CD4-positive, alpha-beta T cell treated with Interleukin-4 for 4 hours (primary cell): ENCODE results near the gene C1GALT1C1L.
"Not testable (repeated sequence)": the region's sequence is repeated elsewhere in the genome, so short reads cannot be mapped to it uniquely, and the experiment has no call there.

ENCODE experiments used
- DNase-seq: peaks from one replicate; pipeline ENCODE4 v3.0.0-alpha.2; 2020

Gene C1GALT1C1L

GRCh38 chr2:43648994-43649701 lies 27.1 kb downstream of the C1GALT1C1L start:
- no peak for DNase-seq

DNA sequence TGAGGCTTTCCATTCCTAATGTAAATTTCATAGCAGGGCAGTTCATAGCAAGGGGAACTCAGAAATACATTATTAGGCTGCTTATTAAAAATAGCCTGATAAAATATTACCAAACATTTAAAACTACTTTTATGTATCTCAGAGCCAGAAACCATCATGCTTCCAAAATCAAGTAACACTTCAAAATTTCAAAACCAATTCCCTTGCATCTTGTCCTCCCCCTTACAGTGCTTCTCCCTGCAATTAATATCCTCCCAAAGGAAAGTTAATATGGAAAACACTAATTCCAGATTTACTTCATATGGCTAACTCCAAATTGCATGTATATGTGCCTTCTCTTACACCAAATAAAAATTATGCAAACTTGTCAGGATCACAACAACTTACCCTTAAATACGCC lies 32.5 kb downstream of the C1GALT1C1L start:
- DNase-seq: no peak

DNA sequence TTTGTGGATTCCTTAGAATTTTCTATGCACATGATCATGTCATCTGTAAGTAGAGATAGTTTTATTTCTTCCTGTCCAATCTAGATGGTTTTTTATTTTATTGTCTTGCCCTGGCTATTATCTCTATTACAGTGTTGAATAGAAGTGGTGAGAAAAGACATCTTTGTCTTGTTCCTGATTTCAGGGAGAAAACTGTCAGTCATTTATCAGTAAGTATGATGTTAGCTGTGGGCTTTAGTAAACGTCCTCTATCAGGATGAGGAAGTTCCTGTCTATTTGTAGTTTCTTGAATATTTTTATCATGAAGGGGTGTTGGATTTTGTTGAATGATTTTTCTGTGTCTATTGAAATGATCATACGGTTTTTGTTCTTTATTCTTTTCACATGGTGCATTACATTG lies 33.9 kb downstream of the C1GALT1C1L start:
- DNase-seq: no peak

GRCh38 chr2:43637030-43637803 lies 39.0 kb downstream of the C1GALT1C1L start, which contains the start of gene PLEKHH2:
PLEKHH2 (plus strand) TSS chr2:43637260; CDS start chr2:43644674, 7,414 bp downstream.
- peak; percentile 68 for DNase-seq

DNA sequence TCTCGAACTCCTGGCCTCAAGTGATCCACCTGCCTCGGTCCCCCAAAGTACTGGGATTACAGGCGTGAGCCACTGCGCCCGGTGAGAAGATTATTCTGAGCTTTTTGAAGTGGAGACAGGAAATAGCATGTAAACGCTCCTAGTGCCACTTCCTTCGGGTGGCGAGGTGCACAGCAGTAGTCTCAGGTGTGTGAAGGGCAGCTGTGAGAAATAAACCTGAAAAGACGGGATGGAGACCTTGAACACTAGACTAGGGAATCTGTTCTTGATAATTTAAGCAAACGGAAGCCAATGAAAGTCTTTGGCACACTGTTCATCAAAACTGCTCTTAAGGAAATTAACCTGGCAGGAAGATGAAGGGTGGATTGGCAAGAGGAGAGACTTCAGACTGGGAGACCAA lies 39.6 kb downstream of the C1GALT1C1L start:
- DNase-seq: no peak

- DNase-seq: not testable (repeated sequence)
Observed at GRCh38 chr2:43636153-43636552, 40.1 kb downstream of the C1GALT1C1L start.

- no peak for DNase-seq
Observed at GRCh38 chr2:43634604-43635306, 41.5 kb downstream of the C1GALT1C1L start.

GRCh38 chr2:43631618-43632317 lies 44.5 kb downstream of the C1GALT1C1L start:
- DNase-seq: no peak
